GM21526 (cell line): Measurements from ENCODE around the gene LHFPL3.
"Not testable (repeated sequence)": the region's sequence is repeated elsewhere in the genome, so short reads cannot be mapped to it uniquely, and the experiment has no call there.

Experiments used
- ATAC-seq: cut with Tn5 transposase; IDR thresholded peaks from one replicate; pipeline ENCODE4 v1.9.1; 2021; ENCODE audit warnings: moderate library complexity; ENCODE audit not compliant: unreplicated experiment, low FRiP score

Gene LHFPL3

GRCh38 chr7:104661575-104661974 lies 333.2 kb downstream of the LHFPL3 start:
- ATAC-seq: no peak

DNA sequence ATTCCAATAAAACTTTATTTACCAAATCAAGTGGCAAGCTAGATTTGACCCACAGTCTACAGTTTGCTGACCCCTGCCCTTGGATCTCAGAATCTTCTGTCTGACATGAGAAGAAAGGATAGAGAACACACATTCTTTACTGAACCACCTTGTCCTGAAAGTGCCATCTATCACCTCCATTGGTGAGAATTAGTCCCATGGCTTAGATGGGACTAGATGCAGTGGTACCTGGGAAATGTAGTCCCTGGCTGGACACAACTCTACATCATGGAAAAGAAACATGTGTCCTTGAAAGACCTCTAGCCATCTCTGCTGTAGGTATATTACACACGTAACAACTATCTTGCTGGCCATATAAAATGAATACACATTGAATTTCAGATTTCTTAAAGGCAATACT lies 336.2 kb downstream of the LHFPL3 start:
- no peak for ATAC-seq

GRCh38 chr7:104677587-104677986 lies 349.2 kb downstream of the LHFPL3 start:
- no peak for ATAC-seq

DNA sequence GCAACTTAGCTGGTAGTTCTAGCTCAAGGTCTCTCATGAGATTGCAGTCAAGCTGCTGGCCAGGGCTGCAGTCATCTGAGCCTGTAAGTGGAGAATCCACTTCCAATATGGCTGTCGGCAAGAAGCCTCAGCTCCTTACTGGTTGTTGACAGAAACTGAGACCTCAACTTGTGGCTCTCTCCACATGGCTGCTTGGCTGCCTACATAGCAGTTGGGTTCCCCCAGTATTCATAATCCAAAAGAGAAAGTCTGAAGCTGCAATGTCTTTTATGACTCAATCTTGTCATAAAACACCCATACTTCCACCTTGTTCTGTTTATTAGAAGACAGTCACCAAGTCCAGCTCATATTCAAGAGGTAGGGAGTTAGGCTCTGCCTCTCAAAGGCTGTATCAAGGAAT lies 350.7 kb downstream of the LHFPL3 start:
- ATAC-seq: no peak

DNA sequence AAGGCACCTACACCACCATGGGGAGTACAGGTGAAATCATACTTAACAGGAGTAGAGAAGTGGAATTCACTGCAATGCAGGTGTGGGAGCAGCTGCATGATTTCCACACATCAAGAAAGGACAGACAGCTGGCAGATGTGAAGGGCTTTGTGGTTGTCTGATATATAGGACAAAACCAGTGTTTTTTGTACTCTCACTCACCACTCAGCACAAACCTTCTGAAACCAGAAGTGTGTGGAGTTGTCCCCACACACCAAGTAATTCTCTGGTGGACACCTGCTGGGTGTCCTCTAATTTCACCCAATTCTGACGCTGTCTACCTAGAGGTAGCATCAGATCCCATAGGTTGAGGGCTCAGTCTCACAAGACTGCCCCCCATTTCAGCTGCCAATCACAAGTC lies 357.9 kb downstream of the LHFPL3 start:
- no peak for ATAC-seq

DNA sequence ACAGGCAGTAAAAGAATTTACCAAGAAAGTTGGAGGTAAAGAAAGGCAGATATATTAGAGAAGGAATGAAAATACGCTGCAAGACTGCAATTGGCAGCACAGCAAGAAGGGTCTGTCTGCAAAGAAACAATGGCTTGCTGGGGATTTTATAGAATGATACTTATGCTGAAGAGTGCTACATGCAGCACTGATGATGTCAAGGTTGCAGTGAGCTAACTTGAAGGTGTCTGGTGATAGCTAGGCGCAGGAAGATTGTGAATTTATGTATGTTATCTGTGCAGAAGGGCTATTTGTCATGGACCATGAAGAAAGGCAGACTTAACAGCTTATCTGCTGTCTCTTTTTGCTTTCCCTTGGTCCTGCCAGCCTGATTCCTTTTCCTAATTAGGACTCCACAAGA lies 366.3 kb downstream of the LHFPL3 start:
- ATAC-seq: no peak

GRCh38 chr7:104695563-104695962 lies 367.2 kb downstream of the LHFPL3 start:
- no peak for ATAC-seq

DNA sequence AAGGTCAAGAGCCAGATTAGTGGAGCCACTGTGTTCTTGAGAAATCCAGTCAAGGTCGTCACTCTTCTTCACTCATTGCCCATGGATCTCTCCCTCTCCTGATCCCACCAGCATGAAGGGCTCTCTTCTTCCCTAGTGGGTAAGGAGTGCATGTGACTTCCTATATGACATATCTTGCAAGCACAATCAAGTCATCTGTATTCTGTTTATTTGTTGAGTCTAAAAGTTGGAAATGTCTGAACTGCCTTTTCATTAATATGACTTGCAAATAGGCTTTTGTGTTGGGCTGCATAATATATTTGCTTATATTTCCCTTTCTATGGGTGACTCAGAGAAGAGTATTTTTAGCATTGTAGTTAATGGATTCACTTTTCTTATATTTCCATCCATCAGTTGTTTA lies 371.9 kb downstream of the LHFPL3 start:
- no peak for ATAC-seq

- not testable (repeated sequence) for ATAC-seq
These were observed 392.6 kb downstream of the LHFPL3 start for GRCh38 chr7:104721027-104721426.

DNA sequence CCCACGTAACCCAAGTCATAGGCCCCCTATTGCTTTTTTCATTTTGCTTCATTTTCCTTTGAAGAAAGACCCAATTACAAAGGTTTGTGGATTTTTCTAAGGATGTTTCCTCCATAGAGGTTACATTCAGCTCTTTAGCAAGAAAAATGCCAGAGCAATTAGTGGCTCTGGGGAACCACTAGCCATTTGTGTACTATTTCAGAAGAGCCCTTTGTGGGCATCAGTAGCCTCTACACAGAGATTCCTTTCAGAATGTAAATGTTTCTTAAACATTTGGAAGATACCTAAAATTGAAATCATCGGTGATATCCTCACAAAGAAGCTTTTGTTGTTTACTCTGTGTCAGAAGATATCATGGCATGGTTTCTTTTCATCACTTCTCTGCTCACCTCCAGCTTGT lies 394.6 kb downstream of the LHFPL3 start:
- no peak for ATAC-seq

- ATAC-seq: no peak
These were observed 430.1 kb downstream of the LHFPL3 start for GRCh38 chr7:104758504-104758903.

GRCh38 chr7:104761892-104762291 lies 433.5 kb downstream of the LHFPL3 start:
- ATAC-seq: no peak

DNA sequence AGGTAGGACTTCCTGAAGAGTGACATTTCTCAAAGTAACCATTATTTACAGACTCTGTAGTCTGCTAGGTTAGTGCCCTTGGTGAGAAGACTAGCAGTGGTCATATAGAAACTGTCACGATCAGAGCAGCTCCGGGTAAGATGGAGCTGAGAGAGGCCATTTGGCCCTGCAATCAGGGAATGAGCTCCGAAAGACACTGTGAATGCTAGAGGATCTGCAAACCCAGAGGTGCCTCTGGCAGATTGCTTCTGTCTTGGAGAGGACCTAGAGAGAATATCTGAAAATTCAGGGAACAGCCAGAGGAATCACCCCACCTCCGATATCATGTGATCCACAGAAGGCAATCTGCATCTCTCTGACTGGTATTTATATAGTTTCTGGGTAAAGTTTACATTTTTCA lies 438.7 kb downstream of the LHFPL3 start:
- no peak for ATAC-seq

DNA sequence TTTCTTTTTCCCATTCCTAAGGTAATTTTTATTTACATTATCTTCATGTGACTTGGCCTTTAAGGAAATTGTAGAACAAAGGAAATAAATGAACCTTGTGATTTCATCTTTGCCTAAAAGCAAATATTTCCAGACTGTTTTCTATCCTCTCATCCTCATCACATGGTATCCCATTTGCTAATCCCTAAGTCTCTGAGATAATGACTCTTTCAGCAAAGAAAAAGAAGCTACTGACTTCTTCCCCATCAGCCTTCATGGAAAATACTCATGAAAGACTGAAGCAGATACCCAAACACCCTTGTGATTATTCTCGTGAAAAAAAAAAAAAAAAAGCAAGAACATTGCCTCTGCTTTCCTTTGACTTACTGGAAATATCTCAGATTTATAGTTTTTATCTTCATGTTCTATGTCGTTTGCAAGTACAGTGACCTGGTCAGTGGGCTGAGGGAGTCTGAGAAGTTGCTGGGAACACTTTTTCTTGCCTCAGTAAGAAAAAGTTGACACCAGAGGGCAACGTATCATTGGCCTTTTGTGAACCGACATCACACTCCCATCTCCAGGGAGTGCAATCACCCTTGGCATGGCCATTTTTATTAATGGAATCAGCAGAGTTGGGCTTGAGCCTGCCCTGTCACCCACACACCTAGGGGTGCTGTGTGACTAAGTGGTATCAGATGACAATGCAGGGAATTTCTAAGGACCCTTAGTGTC lies 439.6 kb downstream of the LHFPL3 start:
- ATAC-seq: no peak

- ATAC-seq: no peak
These were observed 444.3 kb downstream of the LHFPL3 start for GRCh38 chr7:104772405-104773345.

GRCh38 chr7:104773796-104774195 lies 445.4 kb downstream of the LHFPL3 start:
- no peak for ATAC-seq

DNA sequence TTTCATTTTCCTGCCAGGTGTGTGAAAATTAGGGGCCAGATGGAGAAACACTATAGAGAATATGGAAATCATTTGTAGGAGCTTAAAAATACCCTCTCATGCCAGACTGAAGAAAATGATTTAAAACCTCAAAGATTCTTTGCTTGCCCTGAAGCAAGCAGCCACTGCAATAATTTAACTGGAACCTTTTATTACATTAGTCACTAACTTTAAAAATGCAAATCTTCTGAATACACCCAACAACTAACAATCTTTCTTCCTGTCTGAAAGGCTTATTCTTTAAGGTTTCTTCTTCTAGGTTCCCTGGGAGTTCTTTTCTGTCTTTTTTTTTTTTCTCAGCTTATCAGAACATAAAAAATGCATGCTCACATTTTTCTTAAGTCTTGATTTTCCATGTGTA lies 447.1 kb downstream of the LHFPL3 start:
- ATAC-seq: no peak

GRCh38 chr7:104777301-104777800 lies 448.9 kb downstream of the LHFPL3 start:
- ATAC-seq: no peak

GRCh38 chr7:104779888-104780287 lies 451.5 kb downstream of the LHFPL3 start:
- no peak for ATAC-seq

DNA sequence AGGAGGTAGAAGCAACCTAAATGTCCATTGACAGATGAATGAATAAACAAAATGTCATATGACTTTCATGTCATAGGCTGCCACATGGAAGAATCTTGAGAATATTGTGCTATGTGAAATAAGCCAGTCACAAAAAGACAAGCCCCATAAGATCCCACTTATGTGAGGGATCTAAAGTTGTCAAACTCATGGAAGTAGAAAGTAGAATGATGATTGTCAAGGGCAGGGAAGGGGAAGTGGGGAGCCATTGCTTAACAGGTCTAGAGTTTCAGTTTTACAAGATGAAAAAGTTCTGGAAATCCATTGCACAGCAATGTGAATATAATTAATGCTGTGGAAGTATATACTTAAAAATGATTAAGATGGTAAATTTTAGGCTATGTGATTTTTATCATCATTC lies 456.3 kb downstream of the LHFPL3 start:
- ATAC-seq: no peak

- no peak for ATAC-seq
These were observed 461.4 kb downstream of the LHFPL3 start for GRCh38 chr7:104789780-104790179.

- no peak for ATAC-seq
These were observed 462.0 kb downstream of the LHFPL3 start for GRCh38 chr7:104790440-104790839.
